ENCODE measurements around the gene SEMA3C. TPM values are rescaled to one million over a fixed set of nuclear protein-coding genes. Genes with fewer than 3 reads are reported as not detected.

Gene SEMA3C
- total and polyA plus RNA-seq, 2 donors (not counting 3 experiments of a cell fraction or from before 2014, with no cell fraction given), result 0.01 to 0.09 TPM

DNA sequence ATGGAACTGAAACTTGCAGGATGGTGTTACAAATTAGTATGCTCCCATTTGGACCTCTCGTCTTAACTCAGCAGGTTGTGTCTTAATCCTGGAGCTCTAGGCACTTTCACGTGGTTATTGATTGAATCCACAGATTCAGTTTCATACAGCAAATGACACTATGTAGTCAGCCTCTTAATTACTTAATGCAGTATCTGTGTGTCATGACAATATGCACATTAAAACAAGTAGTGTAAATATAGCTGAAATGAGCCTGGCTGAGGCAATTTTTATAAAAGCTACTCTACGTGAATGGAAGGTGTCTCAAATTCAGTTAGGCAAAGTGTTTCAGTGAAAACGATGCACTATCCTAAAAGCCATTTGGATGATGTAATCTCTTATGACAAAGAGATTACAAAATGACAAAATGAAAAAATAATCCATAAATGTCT, 193.7 kb downstream of the SEMA3C start:
- Histone ChIP-seq H3K79me2 (ENCODE audit: control insufficient read depth, insufficient read depth, low read length) (no peaks in the 10 kb centered on the region), H3K4me1 (ENCODE audit: control insufficient read depth, extremely low read depth, insufficient read depth, low read length) (peaks cover 4% of the 10 kb centered on the region), H3K9me1 (replicated peaks; ENCODE audit: control insufficient read depth, extremely low read depth, insufficient read depth, low read length) (no peaks in the 10 kb centered on the region), H3K9me3 (replicated peaks; ENCODE audit: control insufficient read depth, insufficient read depth, low read length) (no peaks in the 10 kb centered on the region), H3K9ac (replicated peaks; ENCODE audit: extremely low read depth, insufficient read depth, low read length) (no peak overlapping the region), H3K36me3 (ENCODE audit: control insufficient read depth in 2 of 2, extremely low read depth in 1 of 2, insufficient read depth in 2 of 2, low read length in 2 of 2) (no peaks in the 10 kb centered on the region), H3K27me3 (ENCODE audit: control insufficient read depth in 2 of 2, insufficient read depth in 2 of 2, low read length in 2 of 2) (peaks cover 0 to 2% of the 10 kb centered on the region in 2 experiments), H3K4me3 (replicated peaks in 1 of 3; ENCODE audit: insufficient read depth in 1 of 3, low read depth in 1 of 3, low read length in 3 of 3) (no peak overlapping the region), H3K4me2 (ENCODE audit: insufficient read depth, low read length) (no peak overlapping the region), H2AFZ (ENCODE audit: low read depth, low read length) (no peak overlapping the region), H3K27ac (ENCODE audit: insufficient read depth, low read depth, low read length) (no peak overlapping the region), H4K20me1 (replicated peaks; ENCODE audit: control insufficient read depth, extremely low read depth, insufficient read depth, low read length) (no peaks in the 10 kb centered on the region)
- BruUV-seq (replicated peaks), result no TSS peak
- CTCF ChIA-PET, result no interaction called here
- DNase-seq (ENCODE audit: low read depth, low spot score) (no peak), FAIRE-seq (no peak)
- dilution Hi-C loops (cut with MboI; ENCODE audit: extremely low pct_ligation_motif_present, low sequenced_read_pairs) (no loop called here), intact Hi-C loops (cut with micrococcal nuclease) (no loop called here)
- POLR2A ChIA-PET, result no interaction called here
- TF ChIP-seq JUN (IDR thresholded peaks at IDR 0.05; ENCODE audit: borderline replicate concordance, insufficient read depth, insufficient read length, low read depth), result no peak
- TF ChIP-seq FOS (IDR thresholded peaks at IDR 0.05; ENCODE audit: borderline replicate concordance, insufficient read depth, low read length), result no peak
- TF ChIP-seq MAX (IDR thresholded peaks at IDR 0.05; ENCODE audit: insufficient read depth, insufficient read length), result no peak
- TF ChIP-seq MYC (IDR thresholded peaks at IDR 0.05; ENCODE audit: low read depth, low read length), result no peak
- no peak for TF ChIP-seq POLR2A (IDR thresholded peaks at IDR 0.05; ENCODE audit: low read depth, low read length)
- TF ChIP-seq GATA2 (IDR thresholded peaks at IDR 0.05; ENCODE audit: insufficient read depth, insufficient read length, low read depth, low read length), result no peak
- TF ChIP-seq EZH2 (IDR thresholded peaks at IDR 0.05; ENCODE audit: borderline replicate concordance, low read depth, low read length, severe bottlenecking), result no peak
- TF ChIP-seq POLR2AphosphoS5 (IDR thresholded peaks at IDR 0.05; ENCODE audit: insufficient read depth, low read depth, low read length), result no peak
- TF ChIP-seq CTCF (IDR thresholded peaks at IDR 0.05; ENCODE audit: extremely low read depth in 1 of 2, insufficient read depth in 1 of 2, low read depth in 1 of 2, low read length in 2 of 2), result no peak
